GM21360 (cell line): ENCODE measurements around the gene SLC14A1.
A peak's percentile ranks its signal among the peaks of the same experiment; 100 is the strongest.

Source experiments
- ATAC-seq: cut with Tn5 transposase; IDR thresholded peaks from one replicate; pipeline ENCODE4 v1.9.1; 2021; ENCODE audit warnings: mild to moderate bottlenecking, moderate library complexity; ENCODE audit not compliant: unreplicated experiment

The SLC14A1 gene

DNA sequence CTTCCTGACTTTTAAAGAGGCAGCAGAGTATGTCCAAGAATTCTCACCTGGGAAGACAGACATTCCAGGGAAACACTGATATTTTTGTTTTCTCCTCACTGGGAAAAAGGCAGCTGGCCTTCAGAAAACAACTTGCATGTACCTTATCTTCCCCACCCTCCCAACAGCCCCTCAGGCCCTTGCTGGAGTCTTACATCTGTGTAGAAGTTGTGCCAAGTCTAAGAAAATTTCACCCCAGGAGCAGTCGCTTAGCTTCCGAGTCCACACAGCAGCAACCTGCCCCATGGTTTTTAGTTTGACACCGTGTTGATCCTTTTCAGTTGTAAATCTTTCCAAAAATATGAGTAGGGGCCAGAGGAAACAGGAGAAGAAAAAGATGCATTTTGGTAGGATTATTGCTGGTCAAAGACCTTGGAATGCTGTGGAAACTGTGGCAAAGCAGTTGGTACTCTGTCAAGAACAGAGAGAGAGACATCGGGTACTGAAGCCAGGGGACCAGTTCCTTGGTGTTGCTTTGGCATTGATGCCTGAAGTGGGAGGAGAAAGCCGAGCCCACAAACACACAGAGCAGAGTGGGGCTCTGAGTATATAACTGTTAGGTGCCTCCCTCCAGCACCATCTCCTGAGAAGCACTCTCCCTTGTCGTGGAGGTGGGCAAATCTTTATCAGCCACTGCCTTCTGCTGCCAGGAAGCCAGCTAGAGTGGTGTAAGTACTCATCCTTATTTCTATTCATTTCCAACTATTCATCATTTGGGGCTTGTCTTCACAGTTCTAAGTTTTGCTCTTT, at the start of gene SLC14A1:
Gene SLC14A1 (plus strand): TSS at position 615 of the 789 bp plus-strand sequence. CDS start 6,140 bp downstream, outside the sequence.
- no peak for ATAC-seq

DNA sequence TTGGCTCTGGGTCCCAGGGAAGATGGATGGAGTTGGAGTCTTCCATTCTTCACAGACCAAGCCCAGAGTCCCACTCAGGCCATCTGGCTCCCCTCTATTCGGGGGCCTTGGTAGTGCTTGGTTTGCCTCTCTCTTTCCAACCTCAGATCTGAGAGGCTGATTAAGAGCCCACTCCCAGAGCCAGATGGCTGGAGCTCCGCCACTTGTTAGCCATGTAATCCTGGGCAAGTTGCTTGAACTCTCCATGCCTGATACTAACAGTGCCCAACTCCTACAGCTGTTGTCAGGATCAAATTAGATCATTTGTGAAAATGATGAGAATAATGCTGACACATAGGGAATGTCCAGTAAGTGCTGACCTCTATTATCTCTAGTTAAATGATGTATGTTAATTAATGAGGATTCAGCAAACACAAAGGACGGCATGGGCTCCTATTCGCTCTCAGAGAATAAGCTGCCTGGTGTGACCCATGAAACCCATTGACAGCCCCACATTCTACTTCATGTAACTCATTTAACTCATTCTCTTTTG, 46.6 kb upstream of the SLC14A1 start:
- no peak for ATAC-seq

DNA sequence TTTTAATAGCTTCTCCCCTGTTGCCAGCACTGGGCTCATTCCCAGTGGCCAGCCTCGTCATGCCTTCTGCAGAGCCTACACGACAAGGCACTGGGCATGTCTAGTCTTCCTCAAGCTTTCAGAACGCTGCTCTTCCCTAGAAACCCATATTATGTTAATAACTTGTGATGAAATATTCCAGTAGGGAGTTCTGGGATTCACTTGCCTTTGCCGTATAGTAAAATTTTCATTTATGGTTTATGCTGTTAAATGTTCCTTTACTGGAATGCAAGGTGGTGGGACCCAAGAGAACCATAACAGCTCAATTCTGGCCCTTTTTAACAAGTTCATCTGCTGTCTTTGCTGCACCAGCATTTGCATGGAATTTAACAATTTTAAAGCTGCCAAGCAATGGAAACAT, 45.5 kb upstream of the SLC14A1 start:
- ATAC-seq = no peak

DNA sequence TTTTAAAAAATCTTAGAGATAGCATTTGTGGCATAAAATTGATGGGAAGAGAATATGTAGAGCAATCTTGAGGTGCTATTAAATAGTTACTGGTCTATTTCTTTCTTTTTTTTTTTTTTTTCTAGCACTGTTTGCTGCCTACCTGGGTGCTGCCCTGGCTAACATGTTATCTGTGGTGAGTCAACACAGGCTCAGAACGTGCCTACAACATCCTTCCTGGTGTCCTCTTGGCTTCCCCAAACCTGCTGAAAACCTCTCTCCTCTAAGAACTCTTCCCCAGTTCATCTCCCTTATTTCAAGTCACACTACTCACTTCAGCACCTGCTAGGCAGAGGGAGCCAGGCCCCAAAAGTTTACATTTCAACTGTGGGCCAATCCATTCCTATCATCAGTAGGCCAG, 45.1 kb upstream of the SLC14A1 start:
- no peak for ATAC-seq

DNA sequence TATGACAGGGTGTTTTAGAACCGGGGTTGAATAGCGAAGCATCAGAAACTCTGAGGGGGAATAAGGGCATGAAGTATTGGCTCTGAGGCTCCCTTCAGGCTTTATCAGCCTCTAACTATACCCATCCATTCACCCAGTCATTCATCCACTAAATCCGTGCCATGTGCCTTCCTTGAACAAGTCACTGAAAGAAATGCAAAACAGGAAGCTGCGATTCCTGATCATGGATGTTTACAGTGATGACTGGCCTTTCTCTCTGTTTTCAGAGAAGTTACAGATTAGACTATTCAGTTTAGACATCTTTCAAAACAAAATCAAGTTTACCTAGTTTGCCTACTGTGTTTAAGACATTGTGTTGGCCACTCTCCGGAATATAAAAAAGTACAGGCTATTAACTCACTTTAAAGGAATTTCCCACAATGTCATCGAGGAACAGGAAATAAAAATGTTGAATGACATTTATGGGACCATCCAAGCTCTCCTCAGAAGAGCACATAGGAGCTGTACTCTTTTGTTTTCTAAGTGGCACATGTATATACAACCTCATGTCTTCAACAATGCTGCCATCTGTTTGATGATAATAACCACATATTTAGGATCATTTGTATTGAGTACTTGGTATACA, 43.8 kb upstream of the SLC14A1 start:
- no peak for ATAC-seq

DNA sequence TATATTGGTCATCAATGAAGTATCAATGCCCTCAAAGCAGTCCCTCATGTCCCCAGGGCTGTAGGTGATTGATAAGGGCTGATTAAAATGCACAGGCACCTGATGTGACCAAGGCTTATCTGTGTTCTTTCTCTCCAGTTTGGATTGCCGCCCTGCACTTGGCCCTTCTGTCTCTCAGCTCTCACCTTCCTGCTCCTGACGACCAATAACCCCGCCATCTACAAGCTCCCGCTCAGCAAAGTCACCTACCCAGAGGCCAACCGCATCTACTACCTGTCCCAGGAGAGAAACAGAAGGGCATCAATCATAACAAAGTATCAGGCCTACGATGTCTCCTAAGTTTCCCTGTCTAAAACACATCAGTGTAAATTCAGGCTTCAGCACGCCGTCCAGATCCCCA, 41.8 kb upstream of the SLC14A1 start:
- no peak for ATAC-seq

DNA sequence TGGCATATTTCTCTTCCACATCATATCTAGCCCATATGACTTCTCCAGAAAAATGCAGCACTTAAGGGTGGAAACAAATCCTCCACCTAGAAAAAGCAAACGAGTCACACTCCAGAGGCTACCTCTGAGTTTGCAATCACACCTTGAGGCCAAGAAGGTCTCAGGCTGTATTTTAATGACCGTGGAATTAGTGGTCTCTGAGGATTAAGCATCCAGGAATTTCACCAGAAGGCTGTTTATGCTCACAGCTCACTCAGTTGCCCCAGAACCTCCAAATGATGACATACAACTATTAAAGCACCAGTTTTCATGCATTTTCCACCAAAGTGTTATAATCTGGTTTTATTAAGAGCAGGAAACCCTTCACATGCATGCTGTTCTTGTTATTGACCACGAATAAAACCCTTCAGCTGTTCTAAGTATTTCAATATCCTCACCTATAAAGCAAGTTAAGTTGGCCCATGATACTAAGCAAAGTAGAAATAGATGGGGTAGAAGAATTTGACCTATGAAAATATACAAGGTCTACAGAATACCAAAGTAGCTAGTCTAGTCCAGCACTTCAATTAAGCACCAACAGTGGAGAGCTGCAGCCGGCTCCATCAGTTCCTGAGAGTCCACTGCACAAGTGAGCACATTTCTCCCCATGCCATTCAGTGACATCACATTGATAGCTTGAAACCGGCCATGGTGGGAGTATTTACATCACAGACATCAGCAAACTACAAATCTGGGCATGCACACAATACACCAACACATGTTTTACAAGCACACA, 39.5 kb upstream of the SLC14A1 start:
- ATAC-seq = no peak

GRCh38 chr18:45686891-45687611, 36.9 kb upstream of the SLC14A1 start:
- ATAC-seq = peak; percentile 78

DNA sequence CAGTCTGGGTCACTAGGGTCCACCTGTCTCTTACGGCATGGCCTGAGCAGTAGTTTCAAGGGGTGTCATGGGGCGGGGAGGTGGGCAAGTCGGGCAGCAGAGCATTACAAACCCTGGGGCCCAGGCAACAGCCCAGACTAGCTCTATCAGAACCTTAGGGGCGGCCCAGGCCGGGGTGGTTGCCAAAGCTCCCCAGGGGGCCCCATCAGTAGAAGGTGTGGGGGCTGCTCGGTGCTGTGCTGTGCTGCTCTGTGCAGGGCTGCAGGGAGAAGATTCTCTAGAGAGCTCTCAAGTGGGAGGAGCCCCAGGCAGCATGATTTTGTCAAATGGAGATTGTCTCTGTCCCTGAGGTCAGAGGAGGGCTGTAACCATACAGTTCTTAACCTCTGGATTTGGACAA, 36.4 kb upstream of the SLC14A1 start:
- ATAC-seq = peak; percentile 35

- ATAC-seq = no peak
These were observed 35.9 kb upstream of the SLC14A1 start for GRCh38 chr18:45688113-45688512.

- ATAC-seq = no peak
These were observed 35.1 kb upstream of the SLC14A1 start for GRCh38 chr18:45688833-45689232.

DNA sequence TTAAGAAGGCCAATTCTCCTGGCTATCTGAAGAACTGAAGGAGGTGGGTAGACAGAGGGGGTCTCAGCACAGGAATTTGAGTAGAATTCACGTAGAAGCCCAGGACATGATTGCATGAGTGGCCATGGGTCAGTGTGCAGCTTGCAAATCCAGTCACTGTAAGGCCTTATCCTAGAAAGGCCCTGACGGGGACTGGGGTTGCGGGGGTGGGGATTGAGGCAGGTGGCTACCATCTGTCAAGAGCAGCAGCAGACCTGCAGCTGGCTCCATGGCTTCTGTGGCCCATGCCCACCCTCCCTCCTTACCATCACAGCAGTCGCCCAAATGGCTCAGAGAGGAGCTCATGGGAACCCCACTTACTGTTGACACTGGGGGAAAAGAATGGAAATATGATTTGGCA, 34.6 kb upstream of the SLC14A1 start:
- no peak for ATAC-seq

DNA sequence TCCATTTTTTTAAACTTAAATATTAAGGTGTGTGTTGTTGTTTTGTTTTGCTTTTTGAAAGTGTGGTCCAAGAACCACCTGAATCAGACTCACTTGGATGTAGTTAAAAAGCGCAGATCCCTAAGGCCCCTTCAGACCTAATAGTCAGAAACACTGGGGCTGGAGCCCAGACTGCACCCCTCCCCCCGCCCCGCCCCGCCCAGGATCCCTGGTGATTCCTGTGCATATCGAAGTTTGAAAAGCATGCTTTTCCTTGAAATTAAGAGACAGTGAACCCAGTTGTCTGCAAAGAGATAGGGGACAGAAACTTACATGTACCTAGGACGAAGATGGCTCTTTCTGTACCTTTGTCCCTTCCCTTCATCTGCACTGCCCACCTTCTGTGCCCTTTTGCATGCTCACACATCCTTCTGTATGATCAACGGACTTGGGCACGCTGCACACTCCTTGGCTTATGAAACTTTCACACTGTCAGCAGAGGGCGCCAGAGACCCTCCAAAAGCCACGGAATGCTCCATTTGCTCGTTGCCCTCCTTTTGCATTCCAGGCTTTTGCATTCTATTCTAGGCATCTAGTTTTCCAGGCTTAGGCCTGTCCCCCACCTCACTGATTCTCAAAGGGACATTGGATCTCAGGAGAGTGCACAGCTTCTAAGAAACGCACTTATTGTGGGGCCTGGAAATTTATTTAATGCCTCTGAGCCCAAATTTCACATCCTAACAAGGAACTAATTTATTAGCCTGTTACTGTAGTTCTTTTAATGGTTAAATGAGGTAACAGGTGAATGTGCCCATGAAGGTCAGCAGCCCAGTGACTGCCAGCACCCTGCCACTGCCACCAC, 32.8 kb upstream of the SLC14A1 start:
- ATAC-seq = no peak

DNA sequence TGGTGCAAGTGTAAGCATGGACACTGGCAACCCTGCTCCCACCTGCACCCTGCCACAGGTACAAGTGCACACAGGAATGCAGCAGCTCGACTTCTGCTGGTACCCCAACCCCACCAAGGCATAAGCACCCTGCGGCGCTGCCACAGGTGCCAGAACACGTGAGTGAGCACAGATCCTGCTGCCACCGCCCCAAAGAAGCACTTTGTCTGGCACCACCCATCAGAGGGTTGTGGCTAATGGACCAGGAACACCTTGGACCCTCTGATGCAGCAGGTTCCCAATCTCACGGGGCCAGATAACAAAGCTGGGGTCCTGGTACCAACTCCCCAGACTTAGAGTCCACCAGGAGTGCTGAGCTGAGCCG, 32.2 kb upstream of the SLC14A1 start:
- no peak for ATAC-seq

DNA sequence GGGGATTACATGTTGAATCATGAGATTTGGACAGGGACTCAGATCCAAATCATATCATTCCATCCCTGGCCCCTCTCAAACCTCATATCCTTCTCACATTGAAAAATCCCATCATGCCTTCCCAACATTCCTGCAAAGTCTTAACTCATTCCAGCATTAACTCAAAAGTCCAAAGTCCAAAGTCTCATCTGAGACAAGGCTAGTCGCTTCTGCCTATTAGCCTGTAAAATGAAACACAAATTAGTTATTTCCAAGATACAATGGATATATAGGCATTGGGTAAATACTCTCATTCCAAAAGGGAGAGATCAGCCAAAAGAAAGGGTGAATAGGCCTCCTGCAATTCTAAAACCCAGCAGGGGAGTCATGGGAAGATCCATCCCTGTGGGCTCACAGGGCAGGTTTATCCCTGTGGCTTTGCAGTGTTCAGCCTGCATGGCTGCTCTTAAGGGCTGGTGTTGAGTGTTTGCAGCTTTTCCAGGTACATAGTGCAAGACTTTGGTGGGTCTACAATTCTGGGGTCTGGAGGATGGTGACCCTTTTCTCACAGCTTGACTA, 21.2 kb upstream of the SLC14A1 start:
- no peak for ATAC-seq

GRCh38 chr18:45708831-45709230, 15.2 kb upstream of the SLC14A1 start:
- ATAC-seq = no peak

DNA sequence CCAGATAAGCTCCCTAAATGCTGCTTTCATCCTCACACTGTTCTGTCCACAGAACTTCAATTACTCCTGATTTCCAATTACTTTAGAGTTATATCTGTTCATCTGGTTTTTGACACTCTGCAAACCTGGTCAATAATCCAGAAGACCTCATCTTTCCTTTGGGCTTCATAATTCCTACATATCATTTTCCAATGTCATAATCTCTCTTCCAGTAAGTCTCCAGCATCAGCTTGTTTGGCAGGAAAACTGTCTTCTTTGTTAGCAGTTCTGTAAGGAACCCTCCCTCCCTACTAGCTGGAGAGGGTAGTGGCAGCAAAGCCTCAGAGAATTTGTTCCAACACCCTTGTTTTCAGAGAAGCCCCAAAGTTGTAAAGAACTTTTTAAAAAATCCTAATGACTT, 11.9 kb upstream of the SLC14A1 start:
- no peak for ATAC-seq

DNA sequence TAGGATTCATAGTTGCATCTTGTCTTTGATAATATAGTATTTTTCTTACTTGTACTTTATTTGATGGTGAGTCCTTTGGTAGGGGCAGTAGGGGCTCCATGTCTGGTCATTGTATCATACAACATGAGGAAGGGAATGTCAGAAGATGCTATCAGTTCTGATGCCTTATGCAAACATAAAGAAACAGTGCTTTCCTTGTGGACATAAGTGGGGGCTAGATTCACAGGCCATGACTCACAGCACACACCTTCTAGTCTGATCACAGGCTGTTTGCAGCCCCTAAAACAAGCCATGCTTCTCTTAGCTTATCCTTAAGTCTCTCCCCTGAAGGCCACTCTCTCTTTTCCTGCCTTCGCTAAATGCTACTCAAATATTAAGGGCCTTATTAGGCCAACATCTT, 10.7 kb upstream of the SLC14A1 start:
- no peak for ATAC-seq

DNA sequence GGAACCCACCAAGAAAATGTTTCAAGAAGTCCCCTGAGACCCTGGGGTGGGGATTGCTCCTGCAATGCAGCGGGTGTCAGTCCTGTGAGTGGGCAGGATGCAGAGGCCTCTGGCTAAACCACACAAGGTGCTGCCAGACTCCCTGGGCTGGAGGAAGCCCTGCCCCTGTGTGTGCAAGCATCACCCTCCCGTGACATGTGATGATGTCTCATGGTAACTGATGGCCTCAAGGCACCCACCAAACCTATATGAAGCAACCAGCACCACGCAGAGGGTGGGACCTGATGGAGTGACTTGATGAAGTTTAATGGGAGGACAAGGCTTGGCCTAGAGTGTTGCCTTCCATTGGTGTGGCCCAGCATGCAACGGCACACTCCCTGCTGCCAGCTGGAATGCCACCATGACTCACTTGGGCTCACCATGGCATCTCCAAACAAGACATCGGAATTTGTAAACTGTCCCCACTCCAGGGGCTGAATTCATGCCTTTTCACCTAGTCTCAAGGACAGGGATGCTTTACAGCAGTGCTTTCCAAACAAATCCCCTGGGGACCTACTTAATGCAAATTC, 8.7 kb upstream of the SLC14A1 start:
- no peak for ATAC-seq
